ENCODE results near the gene SREBF2. TPM values are rescaled to one million over a fixed set of nuclear protein-coding genes. Genes with fewer than 3 reads are reported as not detected.

The SREBF2 gene
- total and polyA plus RNA-seq, 2 of the 13 experiments (the other 11 are each of a cell fraction or from before 2014, with no cell fraction given): 53.8 to 72.6 TPM

DNA sequence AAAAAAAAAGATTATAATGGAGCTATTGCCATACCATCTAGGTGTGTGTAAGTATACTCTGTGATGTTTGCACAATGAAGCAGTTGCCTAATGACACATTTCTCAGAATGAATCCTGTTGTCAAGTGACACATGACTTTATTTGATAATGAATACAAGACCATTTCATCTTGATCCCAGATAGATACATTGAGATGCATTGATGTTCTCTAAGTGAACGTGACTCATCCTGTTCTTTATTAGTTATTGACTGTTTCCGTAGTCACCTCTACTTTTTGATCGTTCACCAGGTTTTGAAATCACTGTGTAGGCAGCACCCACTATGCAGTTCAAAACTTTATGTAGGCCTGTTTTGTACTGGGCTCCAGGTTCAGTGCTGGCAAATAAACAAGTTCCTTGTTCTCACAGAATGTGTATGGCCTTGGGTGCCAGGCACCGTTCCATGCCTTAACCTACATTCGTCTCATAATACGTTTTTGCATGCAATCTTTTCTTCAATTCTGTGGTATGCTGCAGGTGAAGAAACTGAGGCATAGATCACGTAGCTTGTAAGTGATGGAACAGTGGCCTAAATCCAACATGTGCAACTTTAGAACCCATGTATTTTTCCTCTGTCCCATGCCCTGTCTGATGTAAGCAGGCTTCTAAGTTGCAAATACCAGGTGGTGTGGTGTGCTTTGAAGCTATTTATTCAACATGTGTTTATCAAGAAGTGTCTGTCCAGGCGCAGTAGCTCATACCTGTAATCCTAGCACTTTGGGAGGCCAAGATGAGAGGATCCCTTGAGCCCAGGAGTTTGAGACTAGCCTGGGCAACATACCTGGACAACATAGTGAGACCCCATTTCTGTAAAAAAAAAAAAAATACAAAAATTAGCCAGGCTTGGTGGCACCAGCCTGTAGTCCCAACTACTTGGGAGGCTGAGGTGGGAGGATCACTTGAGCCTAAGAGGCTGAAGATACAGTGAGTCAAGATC is 10.4 kb downstream of the SREBF2 start:
- WGBS (ENCODE audit: low lambda C conversion rate): 78% methylated on average over 8 of the region's 8 CpGs
- in situ Hi-C loops (cut with HindIII; ENCODE audit: extremely low pct_ligation_motif_present, low pct_unique_long_range_greater_than_20kb): no loop called here
- intact Hi-C loops (cut with micrococcal nuclease; ENCODE audit: unreplicated experiment): no loop called here
- Histone ChIP-seq H3K36me3 (replicated peaks in 1 of 2; ENCODE audit: control insufficient read depth in 1 of 2, insufficient read depth in 2 of 2, low read length in 2 of 2) (peaks cover 8 to 36% of the 10 kb centered on the region in 2 experiments), H3K4me1 (ENCODE audit: insufficient read depth, low read length) (peaks cover 93% of the 10 kb centered on the region), H3K4me3 (replicated peaks in 1 of 3; ENCODE audit: insufficient read depth in 1 of 3, low read depth in 2 of 3, low read length in 3 of 3) (no peak overlapping the region), H4K20me1 (ENCODE audit: insufficient read depth, low read length) (peaks cover 84% of the 10 kb centered on the region), H3K79me2 (ENCODE audit: insufficient read depth, low read length) (peaks cover 98% of the 10 kb centered on the region), H2AFZ (ENCODE audit: low read length) (no peak overlapping the region), H3K27ac (ENCODE audit: extremely low read length, insufficient read depth, low read length) (peak overlapping the region; percentile 53), H3K9ac (ENCODE audit: insufficient read depth, low read depth, low read length) (0 out of 2 replicates have a peak overlapping the region, but pooled peaks have one; percentile 23), H3K27me3 (ENCODE audit: control insufficient read depth in 1 of 2, insufficient read depth in 2 of 2, low read length in 2 of 2) (no peaks in the 10 kb centered on the region), H3K9me3 (ENCODE audit: low read length) (no peaks in the 10 kb centered on the region), H3K4me2 (ENCODE audit: low read depth, low read length) (peak overlapping the region; percentile 20)
- ChIA-PET CTCF (ENCODE audit: low intra/inter-chr PET ratio, low total read pairs) (no interaction called here), POLR2A (interaction anchor here (1.0 to 3.8 kb wide), 2 partner anchors 11 to 12 kb away, joined by 5 to 24 read pairs; partner anchors contain the start of gene SREBF2)
- FAIRE-seq (no peak), DNase-seq (ENCODE audit: low spot score) (peak; percentile 61), ATAC-seq (peak; percentile 12; the same call in 1 of the 3 replicates)
- BruUV-seq (replicated peaks): no TSS peak
- TF ChIP-seq HOXD1 (CRISPR knock-in tag; IDR thresholded peaks at IDR 0.05) (no peak), GATAD2A (CRISPR knock-in tag; IDR thresholded peaks at IDR 0.05) (peak; percentile 44; the same call in 1 of the 2 replicates), POLR2AphosphoS2 (IDR thresholded peaks at IDR 0.05; ENCODE audit: low read depth, low read length) (peak; percentile 51; the same call in 1 of the 2 replicates), POLR2G (IDR thresholded peaks at IDR 0.05; ENCODE audit: low read depth, low read length) (0 out of 2 replicates have a peak, but pooled peaks have one; percentile 19), SOX6 (IDR thresholded peaks at IDR 0.05) (no peak), SOX6 (CRISPR knock-in tag; IDR thresholded peaks at IDR 0.05) (peak; percentile 11; the same call in 1 of the 2 replicates), FOSL2 (CRISPR knock-in tag; IDR thresholded peaks at IDR 0.05) (peak; percentile 6; the same call in 1 of the 2 replicates), PTBP1 (IDR thresholded peaks at IDR 0.05; ENCODE audit: low read depth, low read length, poor library complexity, severe bottlenecking) (no peak), ZNF121 (CRISPR knock-in tag; IDR thresholded peaks at IDR 0.05) (peak; percentile 81), SP1 (IDR thresholded peaks at IDR 0.05) (no peak), SP1 (CRISPR knock-in tag; IDR thresholded peaks at IDR 0.05) (no peak)
- TF ChIP-seq, protein P1, sequence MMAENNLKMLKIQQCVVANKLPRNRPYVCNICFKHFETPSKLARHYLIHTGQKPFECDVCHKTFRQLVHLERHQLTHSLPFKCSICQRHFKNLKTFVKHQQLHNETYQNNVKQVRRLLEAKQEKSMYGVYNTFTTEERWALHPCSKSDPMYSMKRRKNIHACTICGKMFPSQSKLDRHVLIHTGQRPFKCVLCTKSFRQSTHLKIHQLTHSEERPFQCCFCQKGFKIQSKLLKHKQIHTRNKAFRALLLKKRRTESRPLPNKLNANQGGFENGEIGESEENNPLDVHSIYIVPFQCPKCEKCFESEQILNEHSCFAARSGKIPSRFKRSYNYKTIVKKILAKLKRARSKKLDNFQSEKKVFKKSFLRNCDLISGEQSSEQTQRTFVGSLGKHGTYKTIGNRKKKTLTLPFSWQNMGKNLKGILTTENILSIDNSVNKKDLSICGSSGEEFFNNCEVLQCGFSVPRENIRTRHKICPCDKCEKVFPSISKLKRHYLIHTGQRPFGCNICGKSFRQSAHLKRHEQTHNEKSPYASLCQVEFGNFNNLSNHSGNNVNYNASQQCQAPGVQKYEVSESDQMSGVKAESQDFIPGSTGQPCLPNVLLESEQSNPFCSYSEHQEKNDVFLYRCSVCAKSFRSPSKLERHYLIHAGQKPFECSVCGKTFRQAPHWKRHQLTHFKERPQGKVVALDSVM (CRISPR knock-in tag; IDR thresholded peaks at IDR 0.05): peak; percentile 62
- TF ChIP-seq, protein P2, sequence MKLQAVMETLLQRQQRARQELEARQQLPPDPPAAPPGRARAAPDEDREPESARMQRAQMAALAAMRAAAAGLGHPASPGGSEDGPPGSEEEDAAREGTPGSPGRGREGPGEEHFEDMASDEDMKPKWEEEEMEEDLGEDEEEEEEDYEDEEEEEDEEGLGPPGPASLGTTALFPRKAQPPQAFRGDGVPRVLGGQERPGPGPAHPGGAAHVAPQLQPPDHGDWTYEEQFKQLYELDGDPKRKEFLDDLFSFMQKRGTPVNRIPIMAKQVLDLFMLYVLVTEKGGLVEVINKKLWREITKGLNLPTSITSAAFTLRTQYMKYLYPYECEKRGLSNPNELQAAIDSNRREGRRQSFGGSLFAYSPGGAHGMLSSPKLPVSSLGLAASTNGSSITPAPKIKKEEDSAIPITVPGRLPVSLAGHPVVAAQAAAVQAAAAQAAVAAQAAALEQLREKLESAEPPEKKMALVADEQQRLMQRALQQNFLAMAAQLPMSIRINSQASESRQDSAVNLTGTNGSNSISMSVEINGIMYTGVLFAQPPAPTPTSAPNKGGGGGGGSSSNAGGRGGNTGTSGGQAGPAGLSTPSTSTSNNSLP (IDR thresholded peaks at IDR 0.05; ENCODE audit: low read depth, low read length): peak; percentile 25; the same call in 1 of the 2 replicates
- TF ChIP-seq, protein P3, sequence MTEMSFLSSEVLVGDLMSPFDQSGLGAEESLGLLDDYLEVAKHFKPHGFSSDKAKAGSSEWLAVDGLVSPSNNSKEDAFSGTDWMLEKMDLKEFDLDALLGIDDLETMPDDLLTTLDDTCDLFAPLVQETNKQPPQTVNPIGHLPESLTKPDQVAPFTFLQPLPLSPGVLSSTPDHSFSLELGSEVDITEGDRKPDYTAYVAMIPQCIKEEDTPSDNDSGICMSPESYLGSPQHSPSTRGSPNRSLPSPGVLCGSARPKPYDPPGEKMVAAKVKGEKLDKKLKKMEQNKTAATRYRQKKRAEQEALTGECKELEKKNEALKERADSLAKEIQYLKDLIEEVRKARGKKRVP (CRISPR knock-in tag; IDR thresholded peaks at IDR 0.05): peak in 1 of 2 experiments; percentile 98; a peak in 2 of 4 replicates
- TF ChIP-seq, protein P4, sequence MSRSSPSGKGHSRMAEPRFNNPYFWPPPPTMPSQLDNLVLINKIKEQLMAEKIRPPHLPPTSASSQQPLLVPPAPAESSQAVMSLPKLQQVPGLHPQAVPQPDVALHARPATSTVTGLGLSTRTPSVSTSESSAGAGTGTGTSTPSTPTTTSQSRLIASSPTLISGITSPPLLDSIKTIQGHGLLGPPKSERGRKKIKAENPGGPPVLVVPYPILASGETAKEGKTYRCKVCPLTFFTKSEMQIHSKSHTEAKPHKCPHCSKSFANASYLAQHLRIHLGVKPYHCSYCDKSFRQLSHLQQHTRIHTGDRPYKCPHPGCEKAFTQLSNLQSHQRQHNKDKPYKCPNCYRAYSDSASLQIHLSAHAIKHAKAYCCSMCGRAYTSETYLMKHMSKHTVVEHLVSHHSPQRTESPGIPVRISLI (CRISPR knock-in tag; IDR thresholded peaks at IDR 0.05; ENCODE audit: borderline replicate concordance): 0 out of 2 replicates have a peak, but pooled peaks have one; percentile 52

Measured in HepG2 (cell line).